Progenitor cell of endocrine pancreas (in vitro differentiated cells): ENCODE measurements around the gene LYRM2. TPM values are rescaled to one million over a fixed set of nuclear protein-coding genes. Genes with fewer than 3 reads are reported as not detected.

ENCODE experiments used
- DNase-seq: peaks from one replicate; pipeline ENCODE4 v3.0.0; 2021; ENCODE audit warnings: low spot score; ENCODE audit not compliant: unreplicated experiment
- H3K27ac Mint-ChIP-seq: 2 replicates; pipeline ENCODE4 v1.8.0; 2021; ENCODE audit warnings: mild to moderate bottlenecking, moderate library complexity, mixed read lengths
- H3K27me3 Mint-ChIP-seq: 2 replicates; pipeline ENCODE4 v1.8.0; 2021; ENCODE audit warnings: mixed read lengths
- H3K36me3 Mint-ChIP-seq: 2 replicates; pipeline ENCODE4 v1.8.0; 2022; ENCODE audit warnings: mixed read lengths; ENCODE audit not compliant: insufficient read depth
- H3K4me1 Mint-ChIP-seq: 2 replicates; pipeline ENCODE4 v1.8.0; 2021; ENCODE audit warnings: low read depth, mixed read lengths
- H3K4me3 Mint-ChIP-seq: 2 replicates; pipeline ENCODE4 v1.8.0; 2021; ENCODE audit warnings: low read depth, mild to moderate bottlenecking, moderate library complexity, mixed read lengths
- H3K9me3 Mint-ChIP-seq: 2 replicates; pipeline ENCODE4 v1.8.0; 2021; ENCODE audit warnings: low read depth, mixed read lengths
- total RNA-seq: library from RNA; stranded (reverse); gene quantifications from 2 replicates; pipeline ENCODE4 v1.2.1, GENCODE V29; 2021
- TF ChIP-seq, protein P1 (sequence below): fragments of 200-600 bp; sonication (generic); IDR thresholded peaks from one replicate; pipeline ENCODE4 v1.5.0; 2021; ENCODE audit warnings: antibody characterized with exemption, mild to moderate bottlenecking; ENCODE audit not compliant: unreplicated experiment

The LYRM2 gene
- total RNA-seq, 1 donor from 2014 or later = 46.5 TPM

DNA sequence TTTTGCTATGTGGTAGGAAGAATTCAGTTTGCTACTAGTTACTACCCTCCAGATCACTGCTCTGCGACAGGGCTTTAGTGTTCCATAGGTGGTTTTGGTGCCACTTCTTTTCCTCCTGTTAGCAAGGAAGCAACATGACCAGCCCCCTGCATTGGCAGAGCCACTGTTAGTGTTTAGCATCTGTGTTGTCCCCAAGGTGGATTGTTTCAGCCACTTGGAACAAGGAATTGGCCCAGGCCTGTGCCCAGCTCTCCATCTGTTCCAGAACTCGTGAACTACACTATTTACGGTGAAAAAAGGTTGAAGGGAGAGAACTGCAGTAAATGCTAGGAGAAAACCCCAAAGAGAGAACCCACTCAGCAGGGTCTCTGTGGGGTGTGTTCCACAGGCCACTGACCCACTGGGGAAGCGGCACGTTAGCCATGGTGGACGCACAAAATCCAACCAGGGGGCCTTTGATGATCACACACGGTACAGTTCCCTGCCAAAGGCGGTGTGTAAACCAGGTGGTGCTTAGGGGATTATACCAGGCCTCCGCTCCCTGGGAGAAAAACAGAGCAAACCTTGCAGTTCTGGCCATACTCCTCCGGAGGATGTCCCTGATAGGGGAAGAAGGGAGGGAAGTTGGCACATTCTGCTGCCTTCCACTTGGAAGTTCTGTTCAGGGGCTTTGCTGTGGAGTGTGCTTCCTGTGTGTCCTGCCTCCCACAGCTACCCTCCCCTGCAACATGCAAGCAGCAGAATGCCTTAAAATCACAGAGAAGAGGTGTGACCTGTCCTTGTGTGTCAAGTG lies 72.3 kb downstream of the LYRM2 start:
- Mint-ChIP-seq H3K9me3 (no peaks in the 10 kb centered on the region), H3K4me3 (no peak overlapping the region), H3K4me1 (peaks cover 25% of the 10 kb centered on the region), H3K27ac (no peak overlapping the region), H3K36me3 (peaks cover 2% of the 10 kb centered on the region), H3K27me3 (peaks cover 3% of the 10 kb centered on the region)
- TF ChIP-seq, protein P1, sequence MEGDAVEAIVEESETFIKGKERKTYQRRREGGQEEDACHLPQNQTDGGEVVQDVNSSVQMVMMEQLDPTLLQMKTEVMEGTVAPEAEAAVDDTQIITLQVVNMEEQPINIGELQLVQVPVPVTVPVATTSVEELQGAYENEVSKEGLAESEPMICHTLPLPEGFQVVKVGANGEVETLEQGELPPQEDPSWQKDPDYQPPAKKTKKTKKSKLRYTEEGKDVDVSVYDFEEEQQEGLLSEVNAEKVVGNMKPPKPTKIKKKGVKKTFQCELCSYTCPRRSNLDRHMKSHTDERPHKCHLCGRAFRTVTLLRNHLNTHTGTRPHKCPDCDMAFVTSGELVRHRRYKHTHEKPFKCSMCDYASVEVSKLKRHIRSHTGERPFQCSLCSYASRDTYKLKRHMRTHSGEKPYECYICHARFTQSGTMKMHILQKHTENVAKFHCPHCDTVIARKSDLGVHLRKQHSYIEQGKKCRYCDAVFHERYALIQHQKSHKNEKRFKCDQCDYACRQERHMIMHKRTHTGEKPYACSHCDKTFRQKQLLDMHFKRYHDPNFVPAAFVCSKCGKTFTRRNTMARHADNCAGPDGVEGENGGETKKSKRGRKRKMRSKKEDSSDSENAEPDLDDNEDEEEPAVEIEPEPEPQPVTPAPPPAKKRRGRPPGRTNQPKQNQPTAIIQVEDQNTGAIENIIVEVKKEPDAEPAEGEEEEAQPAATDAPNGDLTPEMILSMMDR = no peak
- no peak for DNase-seq

DNA sequence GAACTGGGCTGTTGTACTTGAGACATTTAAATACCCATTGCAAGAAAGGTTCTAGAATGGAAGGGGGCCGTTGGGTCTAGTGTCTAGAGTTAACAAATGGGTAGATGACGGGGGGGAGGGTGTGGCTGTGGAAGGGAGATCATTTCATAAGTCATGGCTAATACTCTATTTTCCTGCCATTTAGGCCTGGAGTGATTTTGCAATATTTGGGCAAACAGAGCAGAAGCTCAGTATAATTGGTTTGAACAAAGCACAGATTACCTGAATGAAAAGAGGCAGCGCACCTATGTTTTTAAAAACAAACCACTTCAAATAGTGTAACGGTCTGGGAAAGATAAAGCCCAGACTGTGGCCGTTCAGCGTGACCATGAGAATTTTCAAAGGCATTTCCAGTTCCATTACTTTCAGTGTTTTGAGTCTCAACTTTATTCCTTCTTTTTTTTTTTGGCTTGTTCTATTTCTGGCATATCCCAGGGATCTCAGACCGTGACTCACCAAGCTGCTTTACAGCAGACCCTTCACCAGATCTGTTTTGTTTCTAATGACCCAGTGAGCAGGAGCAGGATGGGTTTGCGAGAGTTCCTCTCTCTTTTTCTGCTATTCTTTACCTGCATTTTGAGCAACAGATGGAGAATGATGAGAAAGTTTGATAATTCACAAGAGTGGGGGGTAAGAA lies 73.7 kb downstream of the LYRM2 start:
- Mint-ChIP-seq H3K9me3 (no peaks in the 10 kb centered on the region), H3K4me3 (no peak overlapping the region), H3K4me1 (peaks cover 25% of the 10 kb centered on the region), H3K27me3 (peaks cover 3% of the 10 kb centered on the region), H3K36me3 (no peaks in the 10 kb centered on the region), H3K27ac (no peak overlapping the region)
- TF ChIP-seq, protein P1 = no peak
- DNase-seq = no peak

DNA sequence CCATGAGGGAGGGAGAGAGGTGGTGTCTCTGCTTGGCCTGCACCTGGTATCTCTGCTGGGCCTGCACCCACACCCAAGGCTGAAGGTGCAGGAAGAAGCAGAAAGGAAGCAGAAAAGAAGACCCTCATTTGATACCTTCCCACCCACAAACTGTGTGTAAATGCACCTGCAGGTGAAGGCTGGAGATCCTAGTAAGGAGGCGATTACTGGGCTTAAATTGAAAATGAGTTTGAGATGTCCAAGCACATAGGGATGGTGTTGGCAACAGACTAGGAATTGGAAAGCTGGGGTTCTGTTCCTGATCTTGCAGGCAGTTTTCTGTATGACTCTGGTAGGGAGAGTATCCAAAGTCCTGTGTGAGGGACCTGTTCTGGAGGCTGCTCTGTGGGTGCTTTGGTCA lies 74.7 kb downstream of the LYRM2 start:
- H3K4me1 Mint-ChIP-seq = peaks cover 25% of the 10 kb centered on the region
- H3K27me3 Mint-ChIP-seq = peaks cover 3% of the 10 kb centered on the region
- no peak overlapping the region for H3K4me3 Mint-ChIP-seq
- no peak for DNase-seq
- H3K9me3 Mint-ChIP-seq = no peaks in the 10 kb centered on the region
- H3K27ac Mint-ChIP-seq = no peak overlapping the region
- no peaks in the 10 kb centered on the region for H3K36me3 Mint-ChIP-seq
- TF ChIP-seq, protein P1 = no peak

DNA sequence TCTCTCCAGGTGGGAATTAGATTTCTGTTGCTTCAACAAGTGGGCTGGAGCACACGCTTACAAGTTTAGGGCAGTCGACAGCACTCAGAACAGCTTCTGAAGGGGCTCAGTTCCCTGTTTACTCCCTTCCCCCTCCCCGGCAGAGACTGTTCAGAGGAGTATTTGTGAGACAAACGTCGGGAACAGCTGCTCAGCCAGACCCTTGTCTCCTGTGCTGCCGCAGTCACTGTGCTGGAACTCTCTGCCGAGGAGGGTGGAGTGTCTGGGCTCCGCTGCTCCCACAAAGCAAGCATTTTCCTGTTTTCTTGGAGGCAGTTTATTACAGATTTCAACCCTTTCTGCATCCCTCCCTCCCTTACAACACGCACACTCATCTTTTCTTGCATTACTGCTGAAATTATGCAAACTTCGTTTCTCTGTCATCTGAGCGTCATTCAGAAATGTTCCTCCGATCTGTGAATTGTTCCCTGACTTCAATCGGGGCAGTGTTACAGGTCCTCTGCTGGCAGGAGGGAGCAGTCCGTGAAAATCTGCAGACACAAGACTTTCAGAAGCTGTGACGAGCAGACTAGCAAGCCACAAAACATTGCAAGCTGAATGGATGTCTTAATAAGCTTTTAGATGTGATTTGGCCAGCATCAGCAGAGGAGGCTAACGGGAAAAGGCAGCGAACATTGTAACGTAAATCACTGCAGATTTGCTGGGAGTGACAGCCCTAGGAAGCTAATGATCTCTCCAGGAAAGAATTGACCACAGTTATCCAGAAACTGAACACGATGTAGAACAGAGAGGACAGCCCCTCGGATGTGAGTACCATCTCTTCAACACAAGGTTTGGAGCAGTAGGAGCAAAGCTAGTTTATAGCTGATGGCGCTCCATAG lies 76.2 kb downstream of the LYRM2 start:
- H3K27me3 Mint-ChIP-seq = peaks cover 3% of the 10 kb centered on the region
- no peak overlapping the region for H3K27ac Mint-ChIP-seq
- H3K36me3 Mint-ChIP-seq = peaks cover under 1% of the 10 kb centered on the region
- H3K4me1 Mint-ChIP-seq = peaks cover 15% of the 10 kb centered on the region
- no peak overlapping the region for H3K4me3 Mint-ChIP-seq
- DNase-seq = no peak
- H3K9me3 Mint-ChIP-seq = peaks cover 1% of the 10 kb centered on the region
- TF ChIP-seq, protein P1 = no peak

DNA sequence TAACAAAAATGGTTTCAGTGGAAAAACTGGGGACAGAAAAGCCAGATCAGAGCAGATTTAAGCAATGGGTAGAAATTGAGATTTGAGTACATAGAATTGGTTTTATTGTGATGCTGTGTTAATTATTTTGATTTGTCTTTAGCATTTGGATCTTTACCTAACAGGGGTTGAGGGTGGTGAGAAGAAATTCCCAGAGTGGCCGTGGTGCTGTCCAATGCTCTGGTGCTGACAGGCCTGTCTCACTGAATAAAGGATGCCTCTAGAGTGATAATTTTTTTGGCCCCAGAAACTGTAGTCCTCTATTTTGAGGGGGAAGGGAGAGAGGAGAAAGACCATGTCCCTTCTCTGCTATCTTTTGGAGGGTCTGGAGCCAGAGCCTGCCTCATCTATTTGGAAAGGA lies 79.1 kb downstream of the LYRM2 start:
- H3K36me3 Mint-ChIP-seq = peaks cover 6% of the 10 kb centered on the region
- peaks cover 3% of the 10 kb centered on the region for H3K27me3 Mint-ChIP-seq
- TF ChIP-seq, protein P1 = no peak
- H3K4me1 Mint-ChIP-seq = peaks cover 10% of the 10 kb centered on the region
- H3K9me3 Mint-ChIP-seq = peaks cover 11% of the 10 kb centered on the region
- no peak overlapping the region for H3K4me3 Mint-ChIP-seq
- H3K27ac Mint-ChIP-seq = no peak overlapping the region
- no peak for DNase-seq
